Measurements from ENCODE around the gene MLLT6.
A peak's percentile ranks its signal among the peaks of the same experiment; 100 is the strongest.

The MLLT6 gene

GRCh38 chr17:38704606-38705522 is at the start of gene MLLT6:
Gene MLLT6, plus strand, starts transcription at chr17:38705273. Its CDS starts 360 bp downstream, at chr17:38705633.
- DNase-seq: peak; percentile 82

- no peak for DNase-seq
Measured at GRCh38 chr17:38656959-38657823, 47.9 kb upstream of the MLLT6 start.

- no peak for DNase-seq
Measured at GRCh38 chr17:38657824-38658740, 47.0 kb upstream of the MLLT6 start.

- DNase-seq: no peak
Measured at GRCh38 chr17:38658741-38659345, 46.2 kb upstream of the MLLT6 start.

GRCh38 chr17:38659415-38659814 is 45.7 kb upstream of the MLLT6 start:
- DNase-seq: no peak

- no peak for DNase-seq
Measured at GRCh38 chr17:38660097-38661025, 44.7 kb upstream of the MLLT6 start.

- DNase-seq: peak; percentile 53
Measured at GRCh38 chr17:38663125-38663751, 41.8 kb upstream of the MLLT6 start.

GRCh38 chr17:38663964-38664644 is 41.0 kb upstream of the MLLT6 start:
- no peak for DNase-seq

GRCh38 chr17:38667099-38667786 is 37.8 kb upstream of the MLLT6 start:
- peak; percentile 46 for DNase-seq

GRCh38 chr17:38667787-38668122 is 37.3 kb upstream of the MLLT6 start:
- no peak for DNase-seq

GRCh38 chr17:38669520-38669919 is 35.6 kb upstream of the MLLT6 start:
- DNase-seq: no peak

GRCh38 chr17:38671939-38672720 is 32.9 kb upstream of the MLLT6 start:
- DNase-seq: no peak

GRCh38 chr17:38672788-38673706 is 32.0 kb upstream of the MLLT6 start:
- peak; percentile 36 for DNase-seq

GRCh38 chr17:38673707-38674013 is 31.4 kb upstream of the MLLT6 start:
- DNase-seq: no peak

- DNase-seq: peak; percentile 51
Measured at GRCh38 chr17:38674014-38674748, 30.9 kb upstream of the MLLT6 start.

- DNase-seq: peak; percentile 93
Measured at GRCh38 chr17:38674749-38675615, 30.1 kb upstream of the MLLT6 start, which contains the start of gene EPOP. Gene EPOP, minus strand, starts transcription at chr17:38674957. Its CDS starts 462 bp downstream, at chr17:38674495.
